ENCODE data around the gene CREBZF.
"Not testable (repeated sequence)": the region's sequence is repeated elsewhere in the genome, so short reads cannot be mapped to it uniquely, and the experiment has no call there.

The CREBZF gene

DNA sequence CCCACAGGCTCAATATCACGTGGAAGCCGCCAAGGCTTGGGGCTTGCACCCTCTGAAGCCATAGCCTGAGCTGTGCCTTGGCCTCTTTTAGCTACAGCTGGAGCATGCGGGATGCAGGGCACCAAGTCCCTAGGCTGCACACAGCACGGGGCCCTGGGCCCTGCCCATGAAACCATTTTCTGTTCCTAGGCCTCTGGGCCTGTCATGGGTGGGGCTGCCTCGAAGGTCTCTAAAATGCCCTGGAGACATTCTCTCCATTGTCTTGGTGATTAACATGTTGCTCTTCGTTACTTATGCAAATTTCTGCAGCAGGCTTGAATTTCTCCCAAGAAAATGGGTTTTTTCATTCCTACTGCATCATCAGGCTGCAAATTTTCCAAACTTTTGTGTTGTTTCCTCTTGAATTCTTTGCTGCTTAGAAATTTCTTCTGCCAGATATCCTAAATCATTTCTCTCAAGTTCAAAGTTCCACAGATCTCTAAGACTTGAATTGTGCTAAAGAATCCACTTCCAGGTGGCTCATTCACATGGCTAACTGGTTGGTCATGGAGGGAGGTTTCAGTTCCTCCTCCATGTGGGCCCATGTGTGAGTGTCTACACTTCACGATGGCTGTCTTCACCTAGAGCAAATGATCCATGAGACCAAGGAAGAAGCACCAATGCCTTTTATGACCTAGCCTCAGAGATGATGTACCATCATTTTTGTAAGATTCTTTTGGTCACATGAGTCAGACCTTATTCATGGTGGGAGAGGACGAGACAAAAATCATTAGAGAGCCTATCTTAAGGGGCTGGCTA is 7.4 kb upstream of the CREBZF start:
- no peak for DNase-seq (ENCODE audit: low read depth in 2 of 3, low spot score in 2 of 3)

DNA sequence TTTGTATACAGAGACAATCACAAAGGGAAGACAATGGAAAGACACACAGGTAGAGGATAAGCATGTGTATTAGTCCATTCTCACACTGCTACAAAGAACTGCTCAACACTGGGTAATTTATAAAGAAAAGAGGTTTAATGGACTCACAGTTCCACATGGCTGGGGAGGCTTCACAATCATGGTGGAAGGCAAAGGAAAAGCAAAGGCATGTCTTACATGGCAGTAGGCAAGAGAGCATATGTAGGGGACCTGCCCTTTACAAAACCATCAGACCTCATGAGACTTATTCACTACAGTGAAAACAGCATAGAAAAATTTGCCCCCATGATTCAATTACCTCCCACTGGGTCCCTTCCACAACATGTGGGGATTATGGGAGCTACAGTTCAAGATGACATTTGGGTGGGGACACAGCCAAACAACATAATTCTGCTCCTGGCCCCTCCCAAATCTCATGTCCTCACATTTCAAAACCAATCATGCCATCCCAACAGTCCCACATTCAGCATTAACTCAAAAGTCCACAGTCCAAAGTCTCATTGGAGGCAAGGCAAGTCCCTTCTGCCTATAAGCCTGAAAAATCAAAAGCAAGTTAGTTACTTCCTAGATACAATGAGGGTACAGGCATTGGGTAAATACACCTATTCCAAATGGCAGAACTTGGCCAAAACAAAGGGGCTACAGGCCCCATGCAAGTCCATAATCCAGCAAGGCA is 6.2 kb upstream of the CREBZF start:
- DNase-seq (ENCODE audit: low read depth in 2 of 3, low spot score in 2 of 3), result not testable (repeated sequence)

DNA sequence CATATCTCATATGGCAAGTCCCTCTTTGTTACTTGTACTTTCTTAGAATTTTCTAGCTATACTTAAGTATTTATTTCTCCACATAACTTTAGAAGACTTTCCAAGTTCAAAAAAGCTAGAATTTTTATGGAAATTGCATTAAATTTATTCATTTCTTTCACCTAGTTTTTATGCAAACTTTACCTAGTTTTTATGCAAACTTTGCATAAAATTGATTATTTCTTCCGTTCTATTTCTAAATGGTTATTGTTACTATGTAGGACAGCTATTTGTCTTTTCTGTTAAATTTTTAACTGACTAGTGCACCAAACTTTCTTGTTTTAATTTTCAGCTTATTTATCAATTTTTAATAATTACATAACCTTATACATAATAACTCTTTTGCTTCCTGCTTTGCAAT is 3.2 kb upstream of the CREBZF start:
- DNase-seq (ENCODE audit: low read depth in 2 of 3, low spot score in 2 of 3), result no peak

DNA sequence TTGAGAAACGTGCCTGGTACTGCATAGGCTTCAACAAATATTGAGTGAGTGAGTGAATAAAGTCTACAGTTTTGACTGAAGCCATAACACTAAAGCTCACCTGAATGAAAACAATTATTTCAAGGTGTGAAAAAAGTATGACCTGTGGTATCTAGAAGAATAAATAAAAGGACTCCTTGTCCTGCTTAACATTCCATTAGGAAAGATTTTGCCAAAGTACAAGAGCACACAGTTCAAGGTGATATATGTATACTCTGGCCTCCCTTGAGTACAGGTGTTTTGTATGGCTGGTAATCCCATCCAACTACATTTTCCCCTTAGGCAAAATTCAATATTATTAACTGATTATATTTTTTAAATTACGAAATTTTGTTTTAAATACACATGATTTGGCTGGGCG is 1.8 kb upstream of the CREBZF start:
- DNase-seq (ENCODE audit: low read depth in 2 of 3, low spot score in 2 of 3), result no peak

DNA sequence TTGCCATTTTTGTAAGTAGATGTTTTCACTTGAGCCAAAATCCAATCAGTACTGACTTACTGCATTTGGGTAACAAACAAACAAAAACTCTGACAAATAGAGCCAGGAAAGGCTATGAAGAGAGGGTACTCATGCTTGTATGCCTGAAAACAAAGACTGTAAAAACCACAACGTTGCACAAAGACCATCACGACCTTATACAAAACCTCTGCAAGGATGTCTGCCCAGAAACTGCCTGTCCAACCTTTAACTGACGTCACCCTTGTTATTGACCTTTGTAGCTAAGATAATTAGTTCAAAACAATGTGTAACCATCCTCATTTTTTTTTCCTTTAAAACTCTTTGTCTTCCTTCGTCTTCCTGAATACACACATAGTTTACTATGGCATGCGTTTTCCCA is 804 bp upstream of the CREBZF start:
- no peak for DNase-seq (ENCODE audit: low read depth in 2 of 3, low spot score in 2 of 3)

DNA sequence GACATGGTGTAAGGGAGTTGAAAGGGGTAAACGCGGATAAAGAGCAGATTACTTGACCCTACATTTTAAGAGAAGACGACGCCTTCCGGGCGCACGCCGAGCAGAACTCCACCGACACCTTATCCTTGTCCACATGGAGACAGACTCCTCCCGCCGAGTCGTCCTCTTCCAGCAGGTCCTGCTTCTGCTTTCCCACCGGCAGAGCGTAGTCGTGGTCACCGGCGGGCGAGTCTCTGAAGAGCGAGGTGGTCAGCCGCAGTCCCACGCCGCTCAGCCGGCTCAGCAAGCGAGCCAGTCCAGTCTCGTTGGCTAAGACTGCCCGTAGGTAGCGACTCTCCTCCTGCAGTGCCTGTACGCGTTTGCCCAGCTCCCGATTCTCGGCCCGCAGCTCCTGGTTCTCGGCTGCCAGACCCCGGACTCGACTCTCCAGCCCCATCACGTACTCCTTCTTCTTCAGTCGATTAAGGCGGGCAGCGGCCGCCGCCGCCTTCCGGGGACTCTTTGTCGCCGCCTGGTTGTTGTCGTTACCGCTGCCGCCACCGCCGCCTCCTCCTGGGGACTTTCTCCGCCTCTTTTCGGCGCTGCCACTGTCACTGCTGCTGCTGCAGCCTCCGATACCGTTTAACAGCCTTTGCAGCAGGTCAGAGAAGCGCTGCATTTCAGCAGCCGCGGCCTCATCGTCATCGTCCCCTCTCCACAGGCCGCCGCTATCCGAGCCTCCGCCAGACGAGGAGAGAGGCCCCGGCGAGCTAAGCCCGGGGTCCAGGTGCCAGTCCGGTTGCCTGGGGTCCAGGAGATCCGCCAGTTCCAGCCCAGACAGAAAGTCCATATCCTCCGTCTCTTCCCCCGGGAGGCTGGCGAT is 945 bp downstream of the CREBZF start:
- peak; percentile 61 to 79 (median 71) for DNase-seq (ENCODE audit: low read depth in 2 of 3, low spot score in 2 of 3)

DNA sequence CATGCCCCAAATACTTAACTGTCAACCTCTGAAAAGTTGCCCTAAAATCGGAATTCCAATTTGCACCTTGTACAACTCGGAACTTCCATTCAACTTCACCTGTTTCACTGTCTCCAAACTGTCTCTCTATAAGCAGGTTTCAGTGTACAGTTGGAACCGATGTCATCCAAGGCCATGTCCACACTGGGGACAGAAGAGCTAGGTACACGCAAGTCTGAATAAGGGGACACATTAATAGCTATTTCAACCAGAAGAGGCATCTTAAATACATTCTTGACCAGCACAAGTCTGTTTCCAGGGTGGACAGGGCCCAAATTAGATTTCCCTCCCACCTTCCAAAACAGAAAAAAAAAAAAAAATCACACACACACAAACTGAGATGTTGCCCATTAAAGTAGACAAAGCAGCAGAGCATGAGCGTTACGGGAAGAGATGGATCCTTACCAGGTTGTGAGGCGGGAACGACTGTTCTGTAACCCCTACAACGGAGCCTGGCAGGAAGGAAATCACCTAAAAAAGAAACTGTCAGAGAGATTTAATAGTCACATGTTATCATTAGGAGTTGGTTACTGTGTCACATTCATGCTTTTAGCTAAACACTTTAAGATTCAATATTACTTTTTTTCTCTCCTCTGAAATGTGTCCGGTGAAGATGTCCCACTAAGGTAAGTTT is 1.7 kb downstream of the CREBZF start:
- DNase-seq (ENCODE audit: low read depth in 2 of 3, low spot score in 2 of 3), result no peak

DNA sequence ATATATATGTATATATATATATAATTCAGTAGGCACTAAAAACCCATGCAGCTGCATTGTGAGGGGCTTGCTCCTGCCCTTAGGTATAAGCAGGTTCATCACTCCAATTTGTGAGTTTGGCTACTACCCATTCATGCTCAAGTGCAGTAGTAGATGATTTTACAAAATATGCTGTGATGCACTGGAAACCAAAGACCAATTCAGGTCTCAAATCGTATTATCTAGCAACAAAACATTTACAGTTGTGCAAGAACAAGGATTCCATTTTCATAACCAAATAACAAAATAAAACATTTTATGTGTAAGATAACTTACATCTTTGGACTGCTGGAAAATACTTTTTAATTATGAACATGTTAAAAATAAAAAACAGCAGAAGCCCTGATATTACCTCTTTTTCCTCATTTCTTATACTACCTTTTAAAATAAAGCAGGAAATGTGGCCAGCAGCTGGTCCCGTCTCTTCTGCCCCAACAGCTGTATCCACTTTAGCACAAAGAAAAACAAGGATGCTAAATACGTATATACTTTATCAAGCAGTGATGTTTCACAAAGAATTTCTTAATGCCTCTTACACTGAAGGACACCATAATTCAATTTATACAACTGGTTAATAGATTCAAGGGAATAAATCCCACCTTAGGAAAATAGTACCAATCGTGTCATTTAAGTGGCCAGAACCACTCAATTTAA is 2.8 kb downstream of the CREBZF start:
- no peak for DNase-seq (ENCODE audit: low read depth in 2 of 3, low spot score in 2 of 3)

DNA sequence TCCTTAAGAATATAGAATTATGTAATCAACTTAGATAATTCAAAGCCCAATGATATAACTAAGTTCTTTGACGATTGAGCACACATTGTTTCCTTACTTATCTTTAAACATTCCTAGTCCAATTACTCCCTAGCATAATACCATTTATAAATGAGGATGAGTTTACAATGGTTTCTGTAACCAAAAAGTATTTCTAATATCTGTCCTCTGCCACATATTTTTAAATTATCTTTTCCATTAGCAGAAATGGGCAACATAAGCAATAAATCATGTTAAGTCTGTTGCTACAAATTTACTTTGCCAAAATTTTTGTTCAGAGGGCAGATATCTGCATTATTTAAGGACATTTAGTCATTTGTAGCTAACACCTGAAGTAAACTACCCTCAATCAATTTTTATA is 6.7 kb downstream of the CREBZF start:
- DNase-seq (ENCODE audit: low read depth in 2 of 3, low spot score in 2 of 3), result no peak

DNA sequence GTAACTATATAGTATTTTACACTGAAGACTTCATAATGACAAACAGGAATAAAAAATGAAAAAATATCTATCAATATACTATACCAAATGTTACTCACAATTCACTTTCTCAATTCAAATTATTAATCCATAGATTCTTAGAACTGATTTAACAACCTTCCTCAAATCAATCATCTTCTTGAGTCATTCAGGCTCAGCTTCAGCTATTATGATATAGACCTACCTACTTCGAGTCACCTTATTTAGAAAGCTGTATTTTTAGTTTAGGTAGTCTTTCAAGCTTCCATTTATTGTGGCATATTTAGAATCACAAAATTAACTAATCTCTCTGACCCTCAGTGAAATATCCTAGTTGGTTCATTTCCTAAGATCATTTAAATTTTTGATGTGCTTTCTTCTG is 8.2 kb downstream of the CREBZF start:
- no peak for DNase-seq (ENCODE audit: low read depth in 2 of 3, low spot score in 2 of 3)

DNA sequence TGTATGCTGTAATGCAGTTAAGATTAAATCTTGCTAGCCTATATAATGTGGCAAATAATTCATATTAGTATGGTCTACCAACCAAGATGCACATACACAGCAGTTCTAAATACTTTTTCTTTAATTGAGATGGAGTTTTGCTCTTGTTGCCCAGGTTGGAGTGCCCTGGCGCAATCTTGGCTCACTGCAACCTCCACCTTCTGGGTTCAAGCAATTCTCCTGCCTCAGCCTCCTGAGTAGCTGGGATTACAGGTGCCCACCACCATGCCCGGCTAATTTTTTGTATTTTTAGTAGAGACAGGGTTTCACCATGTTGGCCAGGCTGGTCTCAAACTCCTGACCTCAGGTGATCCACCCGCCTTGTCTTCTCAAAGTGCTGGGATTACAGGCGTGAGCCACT is 10.6 kb downstream of the CREBZF start:
- DNase-seq (ENCODE audit: low read depth in 2 of 3, low spot score in 2 of 3), result not testable (repeated sequence)

DNA sequence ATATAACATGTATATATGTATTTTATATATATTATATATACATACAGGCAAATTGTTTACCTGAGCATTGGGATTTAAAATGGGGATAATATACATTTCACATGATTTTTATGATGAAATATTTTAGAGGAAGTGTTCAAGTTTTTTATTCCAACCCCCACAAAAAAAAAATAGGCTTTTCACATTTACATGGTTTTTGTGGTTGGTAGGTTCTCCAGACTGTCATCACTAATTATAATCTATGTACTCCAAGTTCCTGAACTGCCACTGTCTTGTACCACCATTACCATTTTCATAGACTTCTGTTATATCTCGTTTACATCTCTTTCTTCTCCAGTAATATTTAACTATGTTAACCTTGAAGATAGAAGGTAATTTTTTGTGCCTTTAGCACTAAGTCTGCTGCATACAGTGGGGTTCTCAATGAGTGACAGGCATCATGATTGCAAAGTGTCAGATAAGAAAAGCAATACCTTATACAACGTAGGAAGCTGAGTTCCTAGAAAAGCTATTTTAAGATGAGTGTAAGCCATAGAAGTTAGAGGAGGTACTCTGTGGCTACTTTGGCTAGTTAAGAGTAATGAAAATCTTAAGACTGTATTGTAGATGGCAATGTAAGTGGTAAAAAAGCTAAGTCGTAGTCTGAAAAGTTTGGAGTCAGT is 12.0 kb downstream of the CREBZF start:
- DNase-seq (ENCODE audit: low read depth in 2 of 3, low spot score in 2 of 3), result no peak

DNA sequence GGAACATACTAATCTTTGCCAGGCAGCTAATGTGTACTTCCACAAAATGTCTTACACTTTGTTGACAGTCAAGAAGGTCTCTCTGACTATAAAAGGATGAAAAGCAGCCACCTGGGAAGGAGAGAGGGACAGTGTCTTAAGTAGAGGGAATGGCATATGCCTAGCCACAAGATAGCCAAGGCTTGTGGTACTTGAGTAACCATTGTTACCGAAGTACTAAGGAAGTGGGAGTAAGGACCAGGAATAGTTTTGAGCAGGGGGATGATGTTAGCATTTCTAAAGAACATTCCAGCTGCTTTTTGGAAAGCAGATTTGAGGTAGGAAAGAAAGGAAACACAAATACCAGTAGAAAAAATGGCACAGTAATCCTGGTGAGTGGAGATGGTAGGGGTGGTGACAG is 13.8 kb downstream of the CREBZF start:
- no peak for DNase-seq (ENCODE audit: low read depth in 2 of 3, low spot score in 2 of 3)

DNA sequence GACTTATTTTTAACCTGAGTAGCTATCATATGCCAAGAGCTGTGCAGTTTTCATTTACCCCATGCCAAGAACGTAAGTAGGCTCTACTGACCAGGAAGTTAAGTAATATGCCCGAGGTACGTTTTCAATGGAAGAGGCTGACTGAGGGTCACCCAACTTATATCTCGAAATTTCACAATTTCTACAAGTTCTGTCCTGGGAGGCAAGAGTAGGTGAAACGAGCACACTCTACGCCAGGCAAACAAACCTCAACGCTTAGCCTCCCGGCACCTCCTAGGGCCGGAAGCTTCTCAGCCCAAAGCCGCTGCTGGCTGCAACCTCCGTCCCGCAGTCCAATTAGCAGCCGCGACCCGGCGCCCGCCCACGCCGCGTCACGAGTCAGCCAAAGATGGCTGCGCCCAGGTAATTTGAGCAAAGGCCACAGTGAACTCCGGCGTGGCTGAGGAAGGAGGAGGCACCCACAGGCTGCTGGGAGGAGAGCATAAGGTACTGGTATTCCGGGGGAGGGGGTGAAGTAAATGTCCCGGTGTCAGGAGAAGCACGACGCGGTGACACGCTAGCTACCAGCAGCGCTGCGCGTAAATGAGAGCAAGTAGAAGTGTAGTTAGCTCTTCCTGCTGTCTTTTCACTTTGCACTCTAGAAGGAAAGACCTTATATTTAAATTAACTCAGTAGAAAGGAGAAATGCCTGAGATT is 17.2 kb downstream of the CREBZF start, which contains the start of gene TMEM126A:
Gene TMEM126A, plus strand, starts transcription at position 364 of the 696 bp plus-strand sequence. CDS start 2,289 bp downstream, outside the sequence.
- peak; percentile 77 to 81 (median 79) for DNase-seq (ENCODE audit: low read depth in 2 of 3, low spot score in 2 of 3)

DNA sequence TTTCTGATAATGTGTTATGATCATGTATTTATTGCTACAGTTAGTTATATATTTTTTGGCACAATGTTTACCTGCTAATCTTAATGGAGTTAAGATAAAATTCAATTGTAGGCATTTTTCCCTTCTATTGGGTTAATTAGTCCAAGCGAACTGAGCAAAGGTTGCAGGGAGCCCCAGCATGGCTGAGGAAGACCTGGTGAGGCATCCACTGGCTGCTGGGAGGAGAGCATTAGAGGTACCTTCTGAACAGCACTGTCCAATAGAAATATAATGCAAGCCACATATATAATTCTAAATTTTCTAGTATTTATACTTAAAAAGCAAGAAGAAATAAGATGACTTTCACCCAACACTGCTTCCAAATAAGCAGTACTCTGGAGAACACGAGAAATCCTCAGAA is 17.9 kb downstream of the CREBZF start:
- DNase-seq (ENCODE audit: low read depth in 2 of 3, low spot score in 2 of 3), result no peak

DNA sequence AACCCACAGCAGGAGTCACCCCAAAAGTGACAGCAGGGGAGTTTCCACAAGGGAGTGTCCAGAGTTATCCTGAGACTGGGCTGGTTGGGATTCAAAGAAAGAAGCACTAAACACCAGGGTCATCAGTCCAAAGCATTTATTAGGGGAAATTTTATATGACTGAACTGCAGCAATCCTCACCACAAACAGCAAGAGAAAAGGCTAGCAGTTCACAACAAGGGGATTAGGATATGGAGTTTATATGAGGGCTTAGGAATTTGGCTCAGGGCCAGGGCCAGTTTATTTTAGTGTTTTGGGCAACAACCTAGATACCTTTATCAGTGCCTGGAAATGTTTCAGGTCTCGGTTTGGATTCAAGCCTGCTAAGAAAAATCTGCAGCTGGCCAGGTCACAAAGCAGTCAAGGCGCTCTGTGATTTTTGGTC is 21.7 kb downstream of the CREBZF start:
- DNase-seq (ENCODE audit: low read depth in 2 of 3, low spot score in 2 of 3), result no peak

DNA sequence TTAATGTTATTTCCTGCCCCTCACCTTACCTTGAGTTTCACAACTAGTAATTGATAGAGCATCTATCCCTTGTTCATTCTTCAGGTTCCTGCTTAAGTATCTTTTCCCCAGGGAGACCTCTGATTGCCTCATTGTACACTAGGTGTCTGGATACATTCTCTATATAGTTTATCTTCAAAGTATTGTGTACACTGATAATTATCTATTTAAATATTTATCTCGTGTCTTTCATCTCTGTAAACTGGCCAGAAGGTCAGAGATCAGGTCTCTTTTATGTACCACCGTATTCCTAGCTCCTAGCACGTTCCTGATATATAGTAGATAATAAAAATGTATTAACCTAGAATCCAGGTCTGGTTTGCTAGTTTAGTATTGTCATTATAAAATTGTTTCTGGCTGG is 30.2 kb downstream of the CREBZF start:
- no peak for DNase-seq (ENCODE audit: low read depth in 2 of 3, low spot score in 2 of 3)

DNA sequence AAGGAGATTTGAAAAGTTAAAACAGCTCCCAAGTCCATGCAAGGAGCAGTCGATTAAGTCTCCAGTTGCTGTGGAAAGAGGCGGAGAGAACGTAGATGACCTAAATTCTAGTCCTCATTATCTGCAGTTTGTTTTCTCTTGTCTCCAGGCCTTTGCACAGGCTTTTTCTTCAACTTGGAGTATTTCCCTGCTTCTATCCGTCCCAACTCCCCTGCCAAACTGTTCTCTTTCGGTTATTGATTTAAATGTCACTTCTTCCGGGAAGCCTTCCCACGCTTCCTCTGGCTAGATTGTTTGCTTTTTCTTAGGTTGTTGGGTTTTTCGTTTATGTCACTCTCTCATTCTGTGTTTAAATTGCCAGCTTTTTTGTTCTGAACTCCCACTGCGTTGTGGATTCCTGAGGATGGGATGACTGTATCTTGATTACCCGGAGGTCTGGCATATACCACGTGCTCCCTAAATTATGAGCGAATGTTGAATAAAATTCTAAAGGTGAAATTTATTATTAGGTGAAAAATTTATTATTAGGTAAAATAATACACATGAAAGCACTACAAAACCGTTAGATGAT is 36.1 kb downstream of the CREBZF start:
- no peak for DNase-seq (ENCODE audit: low read depth in 2 of 3, low spot score in 2 of 3)

Data from activated CD8-positive, alpha-beta memory T cell treated with anti-CD3 and anti-CD28 coated beads for 48 hours (primary cell).